GM12892 (cell line): ENCODE measurements around the gene CPOX.

ENCODE experiments used
- POLR2A ChIP-seq: IDR thresholded peaks from 2 replicates; pipeline ENCODE4 v1.6.1; 2011; ENCODE audit warnings: low read depth, low read length, control low read depth
- POLR2AphosphoS5 ChIP-seq: IDR thresholded peaks from 2 replicates; pipeline ENCODE4 v1.6.1; 2011; ENCODE audit warnings: low read depth, low read length, control low read depth
- TAF1 ChIP-seq: IDR thresholded peaks from 2 replicates; pipeline ENCODE4 v1.6.1; 2011; ENCODE audit warnings: low read depth, mild to moderate bottlenecking, control low read depth, low read length, borderline replicate concordance

DNA sequence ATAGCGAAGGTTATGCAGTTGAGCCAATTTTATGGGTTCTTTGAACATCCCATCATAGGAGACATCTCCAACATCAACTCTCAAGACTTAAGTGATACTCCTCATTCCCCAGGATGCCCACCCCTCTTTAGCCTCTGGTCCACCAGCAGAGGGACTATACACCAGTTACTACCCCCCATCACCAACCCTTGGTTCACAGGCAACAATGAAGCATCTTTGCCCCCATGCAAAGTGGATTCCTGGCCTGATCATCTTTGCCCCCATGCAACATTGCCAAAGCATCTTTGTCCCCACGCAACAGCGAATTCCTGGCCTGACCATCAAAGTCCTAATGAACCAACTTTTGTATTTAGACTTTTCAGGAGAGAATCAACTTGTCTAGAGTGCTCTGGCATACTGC is 42.6 kb downstream of the CPOX start:
- TF ChIP-seq POLR2A = no peak; the same call in 1 of the 2 replicates
- peak; percentile 54; the same call in 1 of the 2 replicates for TF ChIP-seq POLR2AphosphoS5
- no peak for TF ChIP-seq TAF1
